ENCODE results near the gene CCNB1.

The CCNB1 gene

GRCh38 chr5:69225860-69226259, 58.9 kb downstream of the CCNB1 start:
- no peak for TF ChIP-seq CTCF (conservative IDR thresholded peaks at IDR 0.05)
- no peak for TF ChIP-seq ZFX (IDR thresholded peaks at IDR 0.05)
- H3K27ac ChIP-seq, result no peak overlapping the region
